ENCODE measurements around the gene ITPA.

ITPA gene

DNA sequence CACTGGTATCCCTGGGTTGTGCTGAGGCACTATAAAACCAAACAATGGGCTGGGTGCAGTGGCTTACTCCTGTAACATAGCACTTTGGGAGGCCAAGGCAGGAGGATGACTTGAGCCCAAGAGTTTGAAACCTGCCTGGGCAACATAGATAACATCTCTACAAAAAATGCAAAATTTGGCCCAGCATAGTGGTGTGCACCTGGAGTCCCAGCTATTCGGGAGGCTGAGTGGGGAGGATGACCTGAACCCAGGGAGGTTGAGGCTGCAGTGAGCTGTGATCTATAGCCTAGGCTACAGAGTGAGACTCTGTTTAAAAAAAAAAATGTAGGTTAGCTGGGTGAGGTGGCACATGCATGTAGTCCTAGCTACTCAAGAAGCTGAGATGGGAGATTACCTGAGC, 37.4 kb downstream of the ITPA start:
- DNase-seq (ENCODE audit: low read depth) = no peak

- DNase-seq (ENCODE audit: low read depth) = no peak
Observed at GRCh38 chr20:3247638-3248037, 38.3 kb downstream of the ITPA start.

DNA sequence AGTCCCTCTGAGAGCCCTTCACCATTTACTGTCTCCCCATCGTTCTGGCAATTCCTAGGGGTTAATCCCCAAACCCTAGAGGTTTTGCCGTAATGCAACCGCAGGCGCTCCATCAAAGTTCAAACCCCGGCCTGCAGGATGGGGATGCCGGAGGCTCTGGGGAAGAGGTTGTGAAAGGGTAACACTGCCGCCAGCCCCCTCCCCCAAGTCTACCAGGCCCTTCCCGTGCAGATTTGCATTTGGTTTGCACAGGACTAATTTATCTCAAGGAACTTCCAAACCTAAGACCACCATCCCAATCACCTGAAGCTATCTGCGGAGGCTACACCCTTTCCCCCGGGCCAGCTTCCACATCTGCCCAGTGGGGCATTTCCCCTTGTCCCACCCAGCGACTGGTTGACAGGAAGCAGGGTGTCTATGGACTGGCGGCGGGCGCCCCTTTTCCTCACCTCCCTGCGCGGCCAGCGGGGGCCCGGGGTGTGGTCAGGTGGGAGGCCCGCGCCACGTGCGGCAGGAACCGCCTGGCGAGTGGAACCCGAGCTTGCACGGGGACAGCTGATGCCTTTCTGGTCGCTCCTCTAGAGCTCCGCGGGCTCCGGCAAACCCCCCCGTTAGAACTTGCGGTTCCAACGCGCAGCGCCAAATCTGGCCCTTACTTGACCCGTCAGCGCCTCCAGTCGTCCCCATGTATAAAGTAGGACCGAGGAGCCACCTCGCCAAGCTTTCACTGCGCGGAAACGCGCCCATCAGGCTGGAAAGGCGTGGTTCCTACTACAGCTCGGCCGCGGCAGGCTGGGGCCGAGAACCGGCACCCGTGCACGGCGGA, 39.1 kb downstream of the ITPA start:
- peak; percentile 43 for DNase-seq (ENCODE audit: low read depth)

- no peak for DNase-seq (ENCODE audit: low read depth)
Observed at GRCh38 chr20:3248993-3249347, 39.7 kb downstream of the ITPA start.

DNA sequence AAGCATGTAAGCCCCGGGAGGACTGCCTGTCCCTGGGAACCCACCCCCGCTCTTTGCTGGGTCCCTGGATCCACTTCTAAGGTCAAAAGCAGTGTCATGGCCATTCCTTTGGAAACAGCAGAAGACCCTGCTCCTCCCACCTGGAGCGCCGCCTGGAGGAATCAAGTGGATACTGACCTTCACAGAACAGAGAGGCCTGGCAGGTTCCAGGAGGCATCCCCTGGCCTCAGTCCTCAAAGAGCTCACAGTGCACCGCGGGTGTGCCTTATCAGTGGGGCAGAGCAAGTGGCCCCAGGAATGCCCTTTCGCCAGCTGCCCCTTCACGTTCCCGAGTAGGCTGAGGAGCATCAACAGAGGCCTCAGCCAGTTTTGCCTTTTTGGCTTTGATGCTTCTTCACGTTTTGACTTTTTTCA, 40.8 kb downstream of the ITPA start:
- no peak for DNase-seq (ENCODE audit: low read depth)

- DNase-seq (ENCODE audit: low read depth) = peak; percentile 34
Observed at GRCh38 chr20:3251806-3252205, 42.5 kb downstream of the ITPA start.

GRCh38 chr20:3255728-3256127, 46.4 kb downstream of the ITPA start:
- DNase-seq (ENCODE audit: low read depth) = no peak

DNA sequence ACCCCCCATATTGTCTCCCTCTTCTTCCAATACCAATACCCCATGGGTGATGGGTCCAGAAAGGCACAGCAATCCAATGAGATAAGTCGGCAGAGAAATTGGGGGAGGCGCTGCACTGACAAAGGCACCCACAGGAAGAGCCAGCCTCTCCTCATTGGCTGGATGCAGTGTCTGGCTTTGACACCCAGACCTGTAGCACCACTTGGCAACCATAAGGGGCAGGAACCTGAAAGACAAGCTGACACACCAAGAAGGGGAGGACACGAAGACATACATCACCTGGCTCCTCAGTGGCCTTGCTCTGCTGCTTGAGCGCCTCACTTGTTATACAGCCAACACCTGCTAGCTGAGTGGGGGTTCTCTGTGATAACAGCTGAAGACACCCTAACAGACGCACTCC, 49.1 kb downstream of the ITPA start:
- no peak for DNase-seq (ENCODE audit: low read depth)

DNA sequence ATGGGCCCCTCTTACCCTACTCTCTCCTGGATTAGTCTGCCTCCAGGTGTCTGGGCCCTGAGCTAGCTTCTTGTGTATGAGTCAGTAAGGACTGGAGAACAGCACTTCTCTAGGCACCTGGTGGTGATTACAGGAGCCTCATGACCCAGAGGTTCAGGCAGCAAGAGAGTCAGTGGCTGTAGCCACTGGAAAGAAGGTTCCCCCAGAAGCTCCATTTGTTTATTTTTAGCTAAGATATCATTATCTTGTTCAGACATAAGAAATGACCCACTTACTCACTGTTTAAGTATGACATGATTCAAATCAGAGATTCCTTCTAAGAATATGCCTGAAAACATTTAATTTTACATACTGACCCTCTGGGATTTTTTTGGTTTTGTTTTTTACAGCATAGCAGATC, 53.3 kb downstream of the ITPA start:
- peak; percentile 62 for DNase-seq (ENCODE audit: low read depth)

GRCh38 chr20:3270051-3270450, 60.8 kb downstream of the ITPA start:
- no peak for DNase-seq (ENCODE audit: low read depth)

GRCh38 chr20:3273371-3273770, 64.1 kb downstream of the ITPA start:
- DNase-seq (ENCODE audit: low read depth) = no peak
